Gastrocnemius medialis (tissue), 4 donors: ENCODE results near the gene C4A. TPM values are rescaled to one million over a fixed set of nuclear protein-coding genes. Genes with fewer than 3 reads are reported as not detected.

ENCODE experiments used
- ATAC-seq, 2 donors: fragments of 150-250 bp; one replicate each; pipeline ENCODE4 v1.9.1; 2016
- DNase-seq, 2 donors: peaks; one replicate each; pipeline ENCODE4 v3.0.0-alpha.2; 2019
- H3K27ac ChIP-seq, 4 donors: fragments of 200-600 bp; sonication (generic); 1 replicate in 1 of 4; 2 replicates in 3 of 4; pipeline ENCODE4 v1.5.1; 2016 to 2018; ENCODE audit warnings: mild to moderate bottlenecking in 2 of 4, moderate library complexity in 1 of 4
- H3K27me3 ChIP-seq, 3 donors: fragments of 200-600 bp; sonication (generic) in 2 of 3; 1 replicate in 1 of 3; 2 replicates in 2 of 3; pipeline versions ENCODE4 v1.5.1 to v1.6.0; 2016 to 2019; ENCODE audit warnings: mild to moderate bottlenecking in 1 of 3, moderate library complexity in 1 of 3
- H3K36me3 ChIP-seq, 2 donors: fragments of 200-600 bp; sonication (generic) in 1 of 2; one replicate each; pipeline ENCODE4 v1.5.1; 2017 to 2018
- H3K4me1 ChIP-seq, 2 donors: fragments of 200-600 bp; sonication (generic) in 1 of 2; one replicate each; pipeline ENCODE4 v1.5.1; 2016 to 2017; ENCODE audit warnings: mild to moderate bottlenecking in 2 of 2
- H3K4me3 ChIP-seq, 4 donors: fragments of 200-600 bp; sonication (generic) in 3 of 4; 1 replicate in 1 of 4; 2 replicates in 3 of 4; pipeline ENCODE4 v1.5.1; 2016 to 2019; ENCODE audit warnings: mild to moderate bottlenecking in 2 of 4
- H3K9me3 ChIP-seq, 3 donors: fragments of 200-600 bp; sonication (generic) in 2 of 3; 1 replicate in 1 of 3; 2 replicates in 2 of 3; pipeline ENCODE4 v1.5.1; 2016 to 2019
- POLR2A ChIP-seq, 2 donors: fragments of 450-650 bp; IDR thresholded peaks; one replicate each; pipeline ENCODE4 v1.6.1; 2017; ENCODE audit warnings: antibody characterized with exemption in 2 of 2, mild to moderate bottlenecking in 2 of 2, moderate library complexity in 2 of 2
- in situ Hi-C, 4 donors: fragments of 200-750 bp; cut with MboI; loops; one replicate each; pipeline versions ENCODE4 v1.15.0 to v1.8.0; 2017; ENCODE audit warnings: low sequenced_read_pairs in 4 of 4
- intact Hi-C: fragments of 100-400 bp; cut with DNase I; formaldehyde crosslinking; loops from one replicate; pipeline ENCODE4 v1.15.1; 2023; ENCODE audit warnings: low total_unique reads
- total RNA-seq, 4 donors: library from RNA; depleted of rRNA; stranded (reverse); fragments of >200 nt; gene quantifications; one replicate each; pipeline versions ENCODE4 v1.1.0 to v1.2.3, GENCODE V29; 2016
- TF ChIP-seq, protein P1 (sequence below), 5 experiments: fragments of 450-650 bp in 3 of 5; fragments of 200-600 bp in 2 of 5; sonication (generic) in 2 of 5; IDR thresholded peaks in 4 of 5; conservative IDR thresholded peaks in 1 of 5; 1 replicate in 4 of 5; 2 replicates in 1 of 5; pipeline ENCODE4 v1.5.1; 2016 to 2019; ENCODE audit warnings: antibody characterized with exemption in 5 of 5, mild to moderate bottlenecking in 3 of 5, moderate library complexity in 3 of 5

C4A gene
- total RNA-seq, 4 donors from 2014 or later = 4.3 to 7.8 (median 6.2) TPM

DNA sequence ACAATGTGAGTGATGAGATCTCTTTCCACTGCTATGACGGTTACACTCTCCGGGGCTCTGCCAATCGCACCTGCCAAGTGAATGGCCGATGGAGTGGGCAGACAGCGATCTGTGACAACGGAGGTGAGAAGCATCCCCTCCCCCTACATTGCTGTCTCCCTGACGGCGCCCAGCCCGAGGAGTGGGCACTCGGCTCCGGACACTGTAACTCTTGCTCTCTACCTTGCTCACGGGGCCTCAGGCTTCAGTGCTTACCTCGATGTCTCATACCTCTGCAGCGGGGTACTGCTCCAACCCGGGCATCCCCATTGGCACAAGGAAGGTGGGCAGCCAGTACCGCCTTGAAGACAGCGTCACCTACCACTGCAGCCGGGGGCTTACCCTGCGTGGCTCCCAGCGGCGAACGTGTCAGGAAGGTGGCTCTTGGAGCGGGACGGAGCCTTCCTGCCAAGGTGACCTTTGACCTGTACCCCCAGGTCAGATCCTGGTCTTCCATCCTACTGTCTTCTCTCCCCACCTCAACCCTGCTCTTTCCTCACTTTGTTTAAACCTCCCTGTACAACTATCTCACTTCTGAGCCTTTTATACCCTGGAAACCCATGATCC is 34.7 kb upstream of the C4A start:
- Histone ChIP-seq H3K4me3 (no peak overlapping the region), H3K4me1 (no peaks in the 10 kb centered on the region), H3K27ac (no peak overlapping the region), H3K9me3 (no peaks in the 10 kb centered on the region), H3K36me3 (peaks cover 0 to 3% of the 10 kb centered on the region in 2 donors), H3K27me3 (peaks cover 3 to 12% (median 12%) of the 10 kb centered on the region in 3 donors)
- DNase-seq = no peak
- intact Hi-C loops = no loop called here
- no peak for ATAC-seq
- no peak for TF ChIP-seq POLR2A (IDR thresholded peaks at IDR 0.05)
- TF ChIP-seq, protein P1, sequence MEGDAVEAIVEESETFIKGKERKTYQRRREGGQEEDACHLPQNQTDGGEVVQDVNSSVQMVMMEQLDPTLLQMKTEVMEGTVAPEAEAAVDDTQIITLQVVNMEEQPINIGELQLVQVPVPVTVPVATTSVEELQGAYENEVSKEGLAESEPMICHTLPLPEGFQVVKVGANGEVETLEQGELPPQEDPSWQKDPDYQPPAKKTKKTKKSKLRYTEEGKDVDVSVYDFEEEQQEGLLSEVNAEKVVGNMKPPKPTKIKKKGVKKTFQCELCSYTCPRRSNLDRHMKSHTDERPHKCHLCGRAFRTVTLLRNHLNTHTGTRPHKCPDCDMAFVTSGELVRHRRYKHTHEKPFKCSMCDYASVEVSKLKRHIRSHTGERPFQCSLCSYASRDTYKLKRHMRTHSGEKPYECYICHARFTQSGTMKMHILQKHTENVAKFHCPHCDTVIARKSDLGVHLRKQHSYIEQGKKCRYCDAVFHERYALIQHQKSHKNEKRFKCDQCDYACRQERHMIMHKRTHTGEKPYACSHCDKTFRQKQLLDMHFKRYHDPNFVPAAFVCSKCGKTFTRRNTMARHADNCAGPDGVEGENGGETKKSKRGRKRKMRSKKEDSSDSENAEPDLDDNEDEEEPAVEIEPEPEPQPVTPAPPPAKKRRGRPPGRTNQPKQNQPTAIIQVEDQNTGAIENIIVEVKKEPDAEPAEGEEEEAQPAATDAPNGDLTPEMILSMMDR (IDR thresholded peaks at IDR 0.05 in 4 of 5, conservative IDR thresholded peaks at IDR 0.05 in 1 of 5) = no peak
- in situ Hi-C loops = no loop called here

DNA sequence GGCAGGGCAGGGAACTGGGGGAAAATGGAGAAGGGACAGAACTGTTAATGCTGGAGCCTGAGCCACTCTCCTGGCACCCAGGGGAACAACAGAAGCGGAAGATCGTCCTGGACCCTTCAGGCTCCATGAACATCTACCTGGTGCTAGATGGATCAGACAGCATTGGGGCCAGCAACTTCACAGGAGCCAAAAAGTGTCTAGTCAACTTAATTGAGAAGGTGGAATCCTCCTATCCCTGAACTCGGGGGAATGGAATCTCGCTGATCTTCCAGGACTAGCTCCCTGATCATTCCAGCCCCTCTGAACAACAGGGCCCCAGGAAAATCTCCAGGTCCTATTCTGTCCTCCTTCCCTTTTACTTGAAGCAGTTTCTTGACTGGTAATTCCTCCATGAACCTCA is 34.0 kb upstream of the C4A start:
- no peak overlapping the region for H3K27ac ChIP-seq
- intact Hi-C loops = no loop called here
- in situ Hi-C loops = no loop called here

DNA sequence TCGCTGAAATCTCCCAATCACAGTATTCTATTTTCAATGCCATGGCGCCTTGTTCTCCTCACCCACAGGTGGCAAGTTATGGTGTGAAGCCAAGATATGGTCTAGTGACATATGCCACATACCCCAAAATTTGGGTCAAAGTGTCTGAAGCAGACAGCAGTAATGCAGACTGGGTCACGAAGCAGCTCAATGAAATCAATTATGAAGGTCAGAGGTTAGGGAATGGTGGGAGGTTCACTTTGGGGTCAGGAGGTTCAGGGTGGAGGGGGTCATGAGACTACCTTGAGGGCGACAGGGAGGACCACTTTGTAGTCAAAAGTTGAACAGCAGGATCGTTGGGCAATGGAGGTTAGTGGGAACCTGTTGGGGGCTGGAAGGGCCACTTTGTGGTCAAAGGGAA is 33.6 kb upstream of the C4A start:
- in situ Hi-C loops = no loop called here
- ATAC-seq = no peak
- Histone ChIP-seq H3K4me1 (no peaks in the 10 kb centered on the region), H3K36me3 (peaks cover 0 to 14% of the 10 kb centered on the region in 2 donors), H3K27me3 (peaks cover 3 to 11% (median 8%) of the 10 kb centered on the region in 3 donors), H3K9me3 (no peaks in the 10 kb centered on the region), H3K4me3 (no peak overlapping the region), H3K27ac (no peak overlapping the region)
- TF ChIP-seq POLR2A (IDR thresholded peaks at IDR 0.05) = no peak
- TF ChIP-seq, protein P1 (IDR thresholded peaks at IDR 0.05 in 4 of 5, conservative IDR thresholded peaks at IDR 0.05 in 1 of 5) = no peak
- intact Hi-C loops = no loop called here
- DNase-seq = no peak

More for the DNA sequence above, 34.0 kb upstream of the C4A start:
- DNase-seq (no peak), ATAC-seq (no peak)
- Histone ChIP-seq H3K9me3 (no peaks in the 10 kb centered on the region), H3K4me1 (no peaks in the 10 kb centered on the region), H3K4me3 (no peak overlapping the region), H3K36me3 (peaks cover 0 to 10% of the 10 kb centered on the region in 2 donors), H3K27me3 (peaks cover 3 to 12% (median 12%) of the 10 kb centered on the region in 3 donors)
- TF ChIP-seq, protein P1 (IDR thresholded peaks at IDR 0.05 in 4 of 5, conservative IDR thresholded peaks at IDR 0.05 in 1 of 5) = no peak
- TF ChIP-seq POLR2A (IDR thresholded peaks at IDR 0.05) = no peak

DNA sequence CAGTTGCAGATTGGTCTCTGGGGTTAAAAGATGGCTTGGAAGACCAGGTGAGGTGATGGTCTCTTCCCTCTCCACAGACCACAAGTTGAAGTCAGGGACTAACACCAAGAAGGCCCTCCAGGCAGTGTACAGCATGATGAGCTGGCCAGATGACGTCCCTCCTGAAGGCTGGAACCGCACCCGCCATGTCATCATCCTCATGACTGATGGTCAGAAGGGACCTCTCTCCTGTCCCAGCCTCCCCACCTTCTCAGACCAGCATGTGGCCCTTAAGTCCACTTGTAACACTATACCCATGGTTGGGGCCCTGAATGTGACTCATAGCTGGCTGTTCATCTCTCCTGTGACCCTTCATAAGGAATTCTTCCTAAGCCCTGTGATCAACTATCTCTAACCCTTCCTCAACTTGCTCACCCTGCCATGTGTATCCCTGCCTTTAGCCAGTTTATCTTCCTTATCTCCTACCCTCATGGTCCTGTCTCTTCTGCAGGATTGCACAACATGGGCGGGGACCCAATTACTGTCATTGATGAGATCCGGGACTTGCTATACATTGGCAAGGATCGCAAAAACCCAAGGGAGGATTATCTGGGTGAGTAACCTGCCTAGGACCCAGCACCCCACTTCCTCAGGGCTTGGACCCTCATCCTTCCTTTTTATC is 33.0 kb upstream of the C4A start:
- intact Hi-C loops (no loop called here), in situ Hi-C loops (no loop called here)
- Histone ChIP-seq H3K4me3 (no peak overlapping the region), H3K27ac (no peak overlapping the region), H3K27me3 (peaks cover 2 to 9% (median 3%) of the 10 kb centered on the region in 3 donors), H3K4me1 (no peaks in the 10 kb centered on the region), H3K36me3 (peaks cover 0 to 20% of the 10 kb centered on the region in 2 donors), H3K9me3 (no peaks in the 10 kb centered on the region)
- no peak for ATAC-seq
- no peak for DNase-seq
- TF ChIP-seq, protein P1 (IDR thresholded peaks at IDR 0.05 in 4 of 5, conservative IDR thresholded peaks at IDR 0.05 in 1 of 5) = no peak
- no peak for TF ChIP-seq POLR2A (IDR thresholded peaks at IDR 0.05)
